Suprapubic skin (tissue), 4 donors: ENCODE data around the gene TUBA1A. TPM values are rescaled to one million over a fixed set of nuclear protein-coding genes. Genes with fewer than 3 reads are reported as not detected.
A peak's percentile ranks its signal among the peaks of the same experiment; 100 is the strongest.
"Not testable (repeated sequence)": the region's sequence is repeated elsewhere in the genome, so short reads cannot be mapped to it uniquely, and the experiment has no call there.

Source experiments
- DNase-seq, 2 donors: peaks; one replicate each; pipeline ENCODE4 v3.0.0-alpha.2; 2019; ENCODE audit warnings: low spot score in 2 of 2
- H3K27ac ChIP-seq: fragments of 200-600 bp; sonication (generic); one replicate; pipeline ENCODE4 v1.5.1; 2019
- H3K27me3 ChIP-seq: fragments of 200-600 bp; sonication (generic); one replicate; pipeline ENCODE4 v1.5.1; 2019
- H3K36me3 ChIP-seq: fragments of 200-600 bp; sonication (generic); one replicate; pipeline ENCODE4 v1.5.1; 2019
- H3K4me1 ChIP-seq: fragments of 200-600 bp; sonication (generic); one replicate; pipeline ENCODE4 v1.5.1; 2019
- H3K4me3 ChIP-seq: fragments of 200-600 bp; sonication (generic); one replicate; pipeline ENCODE4 v1.5.1; 2019; ENCODE audit warnings: mild to moderate bottlenecking
- H3K9me3 ChIP-seq: fragments of 200-600 bp; sonication (generic); one replicate; pipeline ENCODE4 v1.5.1; 2019
- EP300 ChIP-seq: sonication (generic); formaldehyde crosslinking; IDR thresholded peaks from one replicate; pipeline ENCODE4 v1.6.1; 2017; ENCODE audit warnings: antibody characterized with exemption
- POLR2A ChIP-seq, 2 donors: fragments of 450-650 bp; IDR thresholded peaks; one replicate each; pipeline ENCODE4 v1.6.1; 2017; ENCODE audit warnings: antibody characterized with exemption in 2 of 2, mild to moderate bottlenecking in 2 of 2, moderate library complexity in 2 of 2
- POLR2AphosphoS5 ChIP-seq, 3 donors: sonication (generic); formaldehyde crosslinking; IDR thresholded peaks; one replicate each; pipeline ENCODE4 v1.6.1; 2017; ENCODE audit warnings: antibody characterized with exemption in 3 of 3
- WGBS: methylation state at CpG from one replicate; pipeline ENCODE4 v1.1.5; 2018; 5-methylcytosine and 5-hydroxymethylcytosine counted together
- total RNA-seq, 4 donors: library from RNA; depleted of rRNA; stranded (reverse); fragments of >200 nt; gene quantifications; one replicate each; pipeline ENCODE4 v1.1.0, GENCODE V29; 2016
- TF ChIP-seq, protein P1 (sequence below), 2 donors: fragments of 200-600 bp in 1 of 2; fragments of 450-650 bp in 1 of 2; sonication (generic) in 1 of 2; IDR thresholded peaks; one replicate each; pipeline ENCODE4 v1.5.1; 2016 to 2019; ENCODE audit warnings: antibody characterized with exemption in 2 of 2, mild to moderate bottlenecking in 1 of 2, moderate library complexity in 1 of 2

Gene TUBA1A
- total RNA-seq, 4 donors from 2014 or later, result 70.0 to 251 (median 181) TPM

DNA sequence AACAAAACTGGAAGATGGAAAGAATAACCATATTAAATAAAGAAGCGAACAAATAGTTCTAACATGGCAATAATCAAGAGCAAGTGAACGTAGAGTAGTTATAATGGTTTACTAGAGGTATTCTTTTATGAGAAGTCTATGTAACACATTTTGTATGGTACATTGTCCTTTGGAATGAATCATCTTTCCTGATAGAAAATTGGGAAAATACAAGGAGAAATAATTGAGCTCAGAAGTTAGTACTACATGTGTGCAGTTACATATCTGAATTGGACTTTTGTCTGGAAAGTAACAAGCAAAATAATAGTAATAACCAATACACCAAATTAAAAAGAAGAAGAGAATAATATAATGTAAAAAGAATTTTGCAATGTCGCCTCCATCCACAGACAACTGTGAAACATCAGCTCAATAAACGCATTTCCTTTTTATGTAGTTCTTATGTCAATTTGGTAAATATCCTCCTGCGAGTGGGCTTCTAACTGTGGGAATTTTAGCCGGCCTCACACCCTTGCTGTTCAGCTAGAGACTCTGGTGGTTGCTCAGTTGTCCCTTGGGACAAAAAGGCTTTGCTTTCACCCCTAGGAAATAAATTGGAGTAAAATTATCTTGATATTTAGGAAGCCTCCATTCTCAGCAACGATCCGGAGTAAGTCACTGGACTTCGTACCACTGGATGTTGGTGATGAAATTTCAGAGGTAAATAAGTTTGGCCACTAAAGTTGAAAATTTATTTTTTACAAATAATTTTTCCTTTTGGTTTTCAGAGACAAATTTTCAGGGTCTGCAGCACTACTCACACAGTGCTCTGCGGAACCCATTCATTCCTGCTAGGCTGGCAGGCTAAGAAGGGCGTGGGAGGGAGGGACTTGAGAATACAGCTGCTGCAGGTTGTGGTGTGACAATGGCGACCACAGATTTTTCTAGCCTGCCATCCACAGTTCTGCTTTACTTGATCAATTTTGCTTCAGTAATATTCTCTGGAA is 1.1 kb upstream of the TUBA1A start:
- Histone ChIP-seq H3K9me3 (no peaks in the 10 kb centered on the region), H3K36me3 (peaks cover 16% of the 10 kb centered on the region), H3K4me1 (peaks cover 28% of the 10 kb centered on the region), H3K27me3 (no peaks in the 10 kb centered on the region), H3K27ac (peak overlapping the region; percentile 99), H3K4me3 (peak overlapping the region; percentile 95)
- no peak for TF ChIP-seq POLR2AphosphoS5 (IDR thresholded peaks at IDR 0.05)
- TF ChIP-seq POLR2A (IDR thresholded peaks at IDR 0.05), result no peak
- 90% methylated on average over 12 of the region's 12 CpGs for WGBS
- peak in 1 of 2 donors; percentile 47 for DNase-seq

DNA sequence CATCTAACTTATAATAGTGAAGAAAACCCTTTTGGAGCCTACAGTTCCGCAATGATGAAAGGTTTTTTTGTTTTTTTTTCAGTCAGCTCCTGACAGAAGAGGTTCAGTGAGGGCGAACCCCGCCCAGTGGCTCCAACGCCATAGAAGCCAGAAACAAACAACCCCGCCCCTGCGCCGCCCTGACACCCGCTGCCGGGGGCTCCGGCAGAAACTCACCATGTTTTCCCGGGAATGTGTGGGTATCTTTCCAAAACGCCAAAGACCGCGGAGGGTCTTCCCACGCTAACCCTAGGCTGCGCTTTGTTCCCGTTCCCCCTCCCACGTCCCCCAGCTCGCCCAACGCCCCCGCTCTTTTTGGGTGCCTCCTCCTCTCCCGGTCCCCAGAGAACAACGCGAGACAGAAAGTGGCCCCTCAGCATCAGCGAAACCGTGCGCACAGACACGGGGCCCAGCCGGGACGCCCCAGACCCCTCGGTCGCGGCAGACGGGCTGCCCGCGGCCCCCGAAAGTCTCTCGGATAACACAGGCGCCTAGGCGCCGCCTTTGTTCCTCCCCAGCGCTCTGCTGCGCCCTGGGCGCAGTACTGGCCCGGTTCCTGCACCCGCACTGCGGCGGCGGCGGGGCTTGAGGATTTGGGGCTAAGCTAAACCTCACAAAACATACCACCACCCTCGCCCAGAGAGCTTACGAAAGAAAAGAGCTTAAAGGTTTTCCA is 522 bp downstream of the TUBA1A start:
- under 1% methylated on average over 19 of the region's 52 CpGs for WGBS
- TF ChIP-seq EP300 (no peak), POLR2A (IDR thresholded peaks at IDR 0.05) (peak in 1 of 2 donors; percentile 40), POLR2AphosphoS5 (IDR thresholded peaks at IDR 0.05) (no peak)
- TF ChIP-seq, protein P1, sequence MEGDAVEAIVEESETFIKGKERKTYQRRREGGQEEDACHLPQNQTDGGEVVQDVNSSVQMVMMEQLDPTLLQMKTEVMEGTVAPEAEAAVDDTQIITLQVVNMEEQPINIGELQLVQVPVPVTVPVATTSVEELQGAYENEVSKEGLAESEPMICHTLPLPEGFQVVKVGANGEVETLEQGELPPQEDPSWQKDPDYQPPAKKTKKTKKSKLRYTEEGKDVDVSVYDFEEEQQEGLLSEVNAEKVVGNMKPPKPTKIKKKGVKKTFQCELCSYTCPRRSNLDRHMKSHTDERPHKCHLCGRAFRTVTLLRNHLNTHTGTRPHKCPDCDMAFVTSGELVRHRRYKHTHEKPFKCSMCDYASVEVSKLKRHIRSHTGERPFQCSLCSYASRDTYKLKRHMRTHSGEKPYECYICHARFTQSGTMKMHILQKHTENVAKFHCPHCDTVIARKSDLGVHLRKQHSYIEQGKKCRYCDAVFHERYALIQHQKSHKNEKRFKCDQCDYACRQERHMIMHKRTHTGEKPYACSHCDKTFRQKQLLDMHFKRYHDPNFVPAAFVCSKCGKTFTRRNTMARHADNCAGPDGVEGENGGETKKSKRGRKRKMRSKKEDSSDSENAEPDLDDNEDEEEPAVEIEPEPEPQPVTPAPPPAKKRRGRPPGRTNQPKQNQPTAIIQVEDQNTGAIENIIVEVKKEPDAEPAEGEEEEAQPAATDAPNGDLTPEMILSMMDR (IDR thresholded peaks at IDR 0.05), result no peak
- DNase-seq, result peak; percentile 92 to 93
- Histone ChIP-seq H3K36me3 (peaks cover 28% of the 10 kb centered on the region), H3K4me3 (peak overlapping the region; percentile 95), H3K4me1 (peaks cover 28% of the 10 kb centered on the region), H3K27me3 (no peaks in the 10 kb centered on the region), H3K27ac (peak overlapping the region; percentile 99), H3K9me3 (no peaks in the 10 kb centered on the region)

DNA sequence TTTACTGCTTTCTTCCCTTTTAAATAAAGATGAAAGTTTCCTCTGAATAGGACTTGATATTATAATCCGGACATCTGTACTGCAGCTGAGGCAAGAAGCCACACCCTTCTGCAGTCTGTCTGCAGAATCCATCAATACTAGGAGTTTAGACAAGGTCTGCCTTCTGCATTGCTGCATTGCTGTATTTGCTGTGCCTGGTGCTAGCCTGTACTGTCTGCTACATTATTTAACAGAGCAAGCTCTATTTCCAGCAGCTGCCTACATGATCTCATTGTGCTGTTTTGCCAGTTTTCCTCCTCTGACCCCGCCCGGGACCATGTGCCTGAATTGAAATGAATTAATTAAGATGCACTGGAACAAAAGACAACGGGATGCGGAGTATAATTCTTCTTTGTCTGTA is 1.7 kb downstream of the TUBA1A start:
- 7% methylated on average over 5 of the region's 5 CpGs for WGBS
- Histone ChIP-seq H3K27me3 (no peaks in the 10 kb centered on the region), H3K27ac (peak overlapping the region; percentile 99), H3K4me1 (peaks cover 28% of the 10 kb centered on the region), H3K9me3 (no peaks in the 10 kb centered on the region), H3K36me3 (peaks cover 28% of the 10 kb centered on the region), H3K4me3 (peak overlapping the region; percentile 95)
- DNase-seq, result peak; percentile 63 to 78
- TF ChIP-seq POLR2AphosphoS5 (IDR thresholded peaks at IDR 0.05) (peak in 1 of 3 donors; percentile 12), POLR2A (IDR thresholded peaks at IDR 0.05) (no peak)

DNA sequence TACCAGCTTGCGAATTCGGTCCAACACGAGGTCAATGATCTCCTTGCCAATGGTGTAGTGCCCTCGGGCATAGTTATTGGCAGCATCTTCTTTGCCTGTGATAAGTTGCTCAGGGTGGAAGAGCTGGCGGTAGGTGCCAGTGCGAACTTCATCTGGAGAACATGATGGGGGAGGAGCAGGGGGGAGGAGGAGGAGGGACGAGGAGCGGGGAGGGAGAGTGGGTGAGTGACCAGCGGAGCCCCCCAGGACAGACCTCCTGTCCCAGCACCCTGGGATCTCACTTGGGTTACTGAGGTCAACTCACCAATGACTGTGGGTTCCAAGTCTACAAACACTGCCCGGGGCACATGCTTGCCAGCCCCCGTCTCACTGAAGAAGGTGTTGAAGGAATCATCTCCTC is 2.6 kb downstream of the TUBA1A start:
- WGBS, result 69% methylated on average over 11 of the region's 11 CpGs
- not testable (repeated sequence) for H3K27ac ChIP-seq, H3K9me3 ChIP-seq, H3K27me3 ChIP-seq
- Histone ChIP-seq H3K4me3 (peak overlapping the region; percentile 95), H3K4me1 (peaks cover 28% of the 10 kb centered on the region), H3K36me3 (peaks cover 28% of the 10 kb centered on the region)
- DNase-seq, result peak in 1 of 2 donors; percentile 61

DNA sequence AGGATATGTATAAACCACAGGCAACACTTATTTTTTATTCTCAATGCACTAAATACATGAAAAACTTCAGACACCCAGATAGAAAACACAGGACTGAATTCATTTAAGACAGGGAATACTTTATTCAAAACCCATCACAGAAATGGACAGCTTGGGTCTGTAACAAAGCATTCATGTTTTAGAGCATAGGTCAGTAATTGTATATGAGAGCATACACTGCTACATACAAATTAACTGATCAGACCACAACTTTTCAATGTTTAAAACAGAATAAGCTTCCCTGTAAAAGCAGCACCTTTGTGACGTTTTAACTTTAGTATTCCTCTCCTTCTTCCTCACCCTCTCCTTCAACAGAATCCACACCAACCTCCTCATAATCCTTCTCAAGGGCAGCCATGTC is 4.2 kb downstream of the TUBA1A start:
- H3K27ac ChIP-seq, DNase-seq, H3K4me3 ChIP-seq, H3K9me3 ChIP-seq, H3K27me3 ChIP-seq: not testable (repeated sequence)
- Histone ChIP-seq H3K36me3 (peaks cover 28% of the 10 kb centered on the region), H3K4me1 (peaks cover 27% of the 10 kb centered on the region)
- WGBS, result 74% methylated on average over 1 of the region's 1 CpG

DNA sequence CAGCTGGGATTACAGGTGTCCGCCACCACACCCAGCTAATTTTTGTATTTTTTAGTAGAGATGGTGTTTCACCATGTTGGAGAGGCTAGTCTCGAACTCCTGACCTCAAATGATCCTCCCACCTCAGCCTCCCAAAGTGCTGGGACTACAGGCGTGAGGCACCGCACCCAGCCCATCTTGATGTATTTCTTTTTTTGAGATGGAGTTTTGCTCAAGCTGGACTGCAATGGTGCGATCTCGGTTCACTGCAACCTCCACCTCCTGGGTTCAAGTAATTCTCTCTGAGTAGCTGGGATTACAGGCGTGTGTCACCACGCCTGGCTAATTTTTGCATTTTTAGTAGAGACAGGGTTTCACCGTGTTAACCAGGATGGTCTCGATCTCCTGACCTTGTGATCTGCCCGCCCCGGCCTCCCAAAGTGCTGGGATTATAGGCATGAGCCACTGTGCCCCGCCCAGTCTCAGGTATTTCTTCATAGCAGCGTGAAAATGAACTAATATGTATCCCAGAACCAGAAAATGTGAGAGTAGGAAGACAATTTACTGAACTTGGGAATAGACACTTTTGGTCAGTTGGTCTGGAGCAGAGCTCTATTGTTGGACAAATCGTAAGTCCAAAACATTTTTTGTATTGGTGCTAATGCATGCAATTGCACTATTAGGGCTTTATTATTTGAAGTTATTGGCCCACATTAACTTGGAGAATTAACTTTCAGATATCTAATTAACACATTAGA is 5.5 kb downstream of the TUBA1A start:
- H3K4me1 ChIP-seq, result peaks cover 20% of the 10 kb centered on the region
- not testable (repeated sequence) for H3K27ac ChIP-seq, H3K27me3 ChIP-seq, H3K9me3 ChIP-seq, H3K4me3 ChIP-seq
- peaks cover 28% of the 10 kb centered on the region for H3K36me3 ChIP-seq
- WGBS, result 86% methylated on average over 15 of the region's 15 CpGs
- peak in 1 of 2 donors; percentile 16 for DNase-seq

DNA sequence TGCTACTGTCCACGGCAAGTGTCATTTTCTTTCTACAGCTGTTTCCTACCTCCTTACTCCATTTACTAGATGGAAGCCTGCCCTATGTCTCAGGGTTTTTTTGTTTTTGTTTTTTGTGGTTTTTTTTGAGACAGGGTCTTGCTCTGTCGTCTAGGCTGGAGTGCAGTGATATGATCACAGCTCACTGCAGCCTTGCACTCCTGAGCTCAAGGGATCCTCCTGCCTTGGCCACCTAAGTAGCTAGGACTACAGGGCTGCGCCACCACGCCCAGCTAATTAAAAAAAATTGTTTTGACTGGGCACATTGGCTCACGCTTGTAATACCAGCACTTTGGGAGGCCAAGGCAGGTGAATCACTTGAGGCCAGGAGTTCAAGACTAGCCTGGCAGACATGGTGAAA is 14.7 kb downstream of the TUBA1A start:
- Histone ChIP-seq H3K27me3 (no peaks in the 10 kb centered on the region), H3K9me3 (no peaks in the 10 kb centered on the region), H3K36me3 (no peaks in the 10 kb centered on the region), H3K27ac (no peak overlapping the region), H3K4me1 (no peaks in the 10 kb centered on the region), H3K4me3 (no peak overlapping the region)
- TF ChIP-seq, protein P1 (IDR thresholded peaks at IDR 0.05), result no peak
- TF ChIP-seq POLR2AphosphoS5 (IDR thresholded peaks at IDR 0.05), result no peak
- no peak for TF ChIP-seq POLR2A (IDR thresholded peaks at IDR 0.05)
- TF ChIP-seq EP300, result no peak
- WGBS, result 71% methylated on average over 5 of the region's 5 CpGs
- no peak for DNase-seq
